HG03025 (cell line): ENCODE data around the gene TMEM35B.
"Not testable (repeated sequence)": the region's sequence is repeated elsewhere in the genome, so short reads cannot be mapped to it uniquely, and the experiment has no call there.

ENCODE experiments used
- ATAC-seq: cut with Tn5 transposase; IDR thresholded peaks from one replicate; pipeline ENCODE4 v1.9.1; 2021; ENCODE audit warnings: mild to moderate bottlenecking, moderate library complexity; ENCODE audit not compliant: unreplicated experiment, low FRiP score

Gene TMEM35B

DNA sequence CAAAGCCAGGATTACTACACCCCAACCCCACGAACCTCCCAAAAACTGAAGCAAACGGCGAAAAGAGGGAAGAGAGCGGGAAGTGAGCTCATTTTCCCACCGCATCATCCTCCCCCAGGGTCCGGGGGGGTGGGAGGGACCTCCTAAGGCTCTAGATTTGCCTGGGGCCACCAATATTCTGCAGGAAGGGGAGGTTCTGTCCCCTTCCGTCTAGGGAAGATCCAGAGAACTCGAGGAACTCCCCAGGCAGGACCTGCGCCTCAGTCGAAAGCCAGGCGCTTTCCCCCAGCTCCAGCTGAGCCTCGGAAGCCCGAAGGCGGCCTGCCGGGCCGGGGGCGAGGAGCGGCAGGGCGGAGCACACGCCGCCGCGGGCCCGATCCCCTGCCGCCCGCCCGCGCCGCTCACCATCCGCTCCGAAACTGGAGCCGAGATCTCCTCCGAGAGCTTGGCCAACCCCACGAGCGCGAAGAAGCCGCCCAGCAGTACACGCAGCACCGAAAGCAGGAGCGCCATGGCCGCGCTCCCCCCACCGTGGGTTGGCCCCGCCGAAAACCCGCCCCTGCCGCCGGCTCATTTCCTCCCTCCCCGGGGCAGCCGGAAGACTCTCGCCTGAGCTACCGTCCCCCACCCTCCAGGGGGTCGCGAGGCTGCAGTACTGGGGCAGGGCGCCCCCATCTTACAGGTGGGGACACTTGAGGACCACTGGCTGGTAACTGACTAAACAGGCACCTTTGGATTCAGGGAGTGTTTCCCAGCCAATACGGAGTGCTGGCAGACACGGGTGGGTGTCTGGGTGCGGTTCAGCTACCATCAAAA, at the start of gene TMEM35B:
TMEM35B (minus strand) TSS at position 555 of the 816 bp plus-strand sequence; CDS start at position 513, 42 bp downstream.
- peak; percentile 74 for ATAC-seq

DNA sequence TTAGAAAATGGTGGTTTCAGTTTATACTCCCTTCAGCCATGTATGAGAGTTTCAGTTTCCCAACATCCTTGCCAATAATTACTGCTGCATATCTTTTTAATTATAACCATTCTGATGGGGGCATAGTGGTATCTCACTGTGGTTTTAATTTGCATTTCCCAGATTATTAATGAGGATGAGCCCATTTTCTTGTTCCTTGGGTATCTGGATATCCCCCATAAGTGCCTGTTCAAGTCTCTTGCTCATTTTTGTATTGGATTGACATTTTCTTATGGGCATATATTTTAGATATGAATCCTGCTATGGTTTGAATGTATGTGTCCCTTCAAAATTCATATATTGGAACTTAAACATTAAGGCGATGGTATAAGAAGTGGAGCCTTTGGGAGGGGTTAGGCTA, 48.2 kb upstream of the TMEM35B start:
- ATAC-seq, result no peak

GRCh38 chr1:35032384-35032739, 47.2 kb upstream of the TMEM35B start:
- no peak for ATAC-seq

GRCh38 chr1:35030756-35031446, 45.8 kb upstream of the TMEM35B start:
- peak; percentile 10 for ATAC-seq

DNA sequence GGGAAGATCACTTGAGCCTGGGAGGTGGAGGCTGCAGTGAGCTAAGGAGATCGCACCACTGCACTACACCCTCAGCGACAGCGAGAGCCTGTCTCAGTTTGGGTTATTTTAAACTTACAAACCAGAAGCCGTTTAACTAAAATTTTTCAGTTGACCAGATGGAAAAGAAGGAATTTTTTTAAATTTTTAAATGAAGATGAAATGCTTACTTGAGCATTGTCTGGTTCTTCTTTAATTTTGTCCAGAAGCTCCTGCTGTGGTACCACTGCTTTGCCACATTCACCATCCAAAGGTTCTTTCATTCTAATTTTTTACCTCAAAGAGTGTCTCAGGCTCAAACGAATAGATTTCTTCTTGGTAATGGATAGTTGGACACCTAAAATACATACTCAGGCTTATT, 45.2 kb upstream of the TMEM35B start:
- no peak for ATAC-seq

- no peak for ATAC-seq
Observed at GRCh38 chr1:35029761-35030160, 44.6 kb upstream of the TMEM35B start.

DNA sequence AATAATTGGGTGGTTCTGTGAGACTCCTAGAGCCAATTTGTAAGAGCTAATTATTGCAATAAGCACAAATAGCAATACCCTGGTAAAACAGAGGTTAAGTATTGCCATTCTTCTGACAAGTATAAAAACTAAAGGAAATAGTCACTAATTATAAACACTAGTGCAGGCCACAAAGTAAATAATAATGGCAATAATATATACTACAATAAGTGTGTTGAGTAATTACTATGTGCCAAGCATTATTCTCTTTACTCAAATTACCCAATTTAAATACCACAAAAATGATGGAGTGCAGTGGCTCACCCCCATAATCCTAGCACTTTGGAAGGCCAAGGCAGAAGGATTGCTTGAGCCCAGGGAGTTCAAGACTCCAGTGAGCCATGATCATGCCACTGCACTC, 31.3 kb upstream of the TMEM35B start:
- no peak for ATAC-seq

DNA sequence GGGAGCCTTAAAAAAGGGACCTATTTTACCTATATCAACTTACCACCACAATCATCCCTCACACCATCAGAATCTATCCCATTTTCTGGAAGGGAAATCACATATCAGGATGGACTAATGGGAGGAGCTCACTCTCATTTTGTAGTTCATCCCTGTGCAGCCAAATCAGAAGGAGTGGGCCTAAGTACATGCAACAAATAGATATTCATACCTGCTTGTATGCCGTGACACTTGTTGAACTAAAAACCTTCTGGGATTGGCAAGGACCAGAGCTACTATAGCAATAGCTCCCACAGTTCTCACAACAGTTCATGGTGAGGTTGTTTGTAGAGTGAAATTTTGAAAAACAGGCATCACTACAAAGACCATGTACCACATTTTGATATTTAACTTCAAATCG, 29.3 kb upstream of the TMEM35B start:
- no peak for ATAC-seq

DNA sequence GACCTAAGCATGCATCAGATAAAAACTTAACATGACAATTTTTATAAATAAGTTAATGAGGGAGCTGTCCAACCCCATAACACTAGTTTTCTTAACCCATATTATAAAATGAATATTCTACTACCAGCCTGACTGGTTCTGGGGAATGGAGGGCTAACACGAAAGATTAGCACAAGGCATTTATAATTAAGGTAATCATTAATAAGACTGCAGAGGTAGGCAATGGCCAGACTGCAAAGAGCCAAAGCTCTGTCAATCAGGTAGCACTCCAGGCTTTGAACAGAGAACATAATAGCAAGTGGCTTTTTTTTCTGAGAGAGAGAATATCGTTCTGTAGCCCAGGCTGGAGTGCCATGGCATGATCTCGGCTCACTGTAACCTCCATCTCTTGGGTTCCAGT, 20.6 kb upstream of the TMEM35B start:
- no peak for ATAC-seq

DNA sequence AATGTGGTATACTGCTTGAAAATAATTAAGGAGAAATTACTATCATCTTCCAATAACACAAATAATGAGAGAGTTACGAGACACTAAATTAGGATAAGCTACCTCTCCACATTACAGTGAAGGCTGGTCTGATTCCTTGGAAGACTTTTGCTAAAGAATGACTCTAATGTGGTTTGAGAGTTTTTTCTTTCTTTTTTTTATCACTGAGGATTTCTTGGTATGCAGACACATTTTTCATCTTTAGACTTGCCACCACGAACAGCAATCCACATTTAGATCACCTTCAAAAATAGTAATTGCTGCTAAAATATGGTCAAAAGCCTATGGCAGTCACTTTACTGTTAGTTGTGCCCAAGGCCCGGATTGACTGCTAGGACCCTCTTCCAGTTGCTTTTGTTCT, 16.6 kb upstream of the TMEM35B start:
- no peak for ATAC-seq

DNA sequence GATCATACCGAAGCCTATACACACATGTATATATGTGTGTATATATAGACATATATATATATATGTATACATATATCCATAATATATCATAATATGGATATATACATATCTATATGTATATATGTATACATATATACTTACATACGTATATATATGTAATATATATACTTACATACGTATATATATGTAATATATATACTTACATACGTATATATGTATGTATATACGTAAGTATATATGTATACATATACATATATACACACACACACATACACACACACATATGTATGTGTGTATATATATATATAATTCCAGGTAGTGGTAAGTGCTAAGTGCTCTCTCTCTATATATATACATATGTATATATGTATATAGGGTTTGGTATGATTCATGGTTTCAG, 9.7 kb upstream of the TMEM35B start:
- no peak for ATAC-seq

- no peak for ATAC-seq
Observed at GRCh38 chr1:34988581-34988980, 3.4 kb upstream of the TMEM35B start.

GRCh38 chr1:34988147-34988546, 3.0 kb upstream of the TMEM35B start:
- ATAC-seq, result no peak

DNA sequence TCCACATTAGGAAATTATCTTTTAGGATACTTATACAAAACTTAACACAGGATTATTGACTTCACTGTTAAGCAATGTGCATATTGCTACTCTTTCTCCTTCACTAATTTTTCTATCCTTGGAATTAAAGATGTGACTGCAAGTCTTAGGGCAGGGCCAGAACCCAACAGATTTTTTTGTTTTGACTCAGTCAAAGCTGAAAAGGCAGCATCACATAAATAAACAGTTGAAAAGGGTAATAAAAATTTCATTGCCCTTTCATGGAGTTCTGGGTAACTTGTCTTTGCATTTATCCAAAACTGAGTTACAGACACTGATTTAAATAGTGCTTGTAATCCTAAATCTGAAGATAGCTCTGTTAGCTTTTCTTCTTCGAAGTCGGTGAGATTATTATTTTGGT, 1.9 kb upstream of the TMEM35B start:
- ATAC-seq, result no peak

DNA sequence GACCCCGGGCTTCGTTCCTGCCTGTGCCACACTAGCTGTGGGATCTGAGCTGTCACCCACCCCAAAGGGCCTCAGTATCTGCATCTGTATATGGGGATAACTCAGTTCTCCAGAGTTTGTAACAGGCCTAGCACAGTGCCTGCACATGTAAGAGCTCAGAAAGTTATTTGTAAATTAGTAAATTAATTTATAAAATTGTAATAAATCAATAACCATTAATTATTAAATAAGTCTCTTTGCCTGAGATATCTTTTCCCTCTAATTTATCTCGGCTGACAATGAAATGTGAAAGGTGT, 410 bp upstream of the TMEM35B start:
- not testable (repeated sequence) for ATAC-seq

DNA sequence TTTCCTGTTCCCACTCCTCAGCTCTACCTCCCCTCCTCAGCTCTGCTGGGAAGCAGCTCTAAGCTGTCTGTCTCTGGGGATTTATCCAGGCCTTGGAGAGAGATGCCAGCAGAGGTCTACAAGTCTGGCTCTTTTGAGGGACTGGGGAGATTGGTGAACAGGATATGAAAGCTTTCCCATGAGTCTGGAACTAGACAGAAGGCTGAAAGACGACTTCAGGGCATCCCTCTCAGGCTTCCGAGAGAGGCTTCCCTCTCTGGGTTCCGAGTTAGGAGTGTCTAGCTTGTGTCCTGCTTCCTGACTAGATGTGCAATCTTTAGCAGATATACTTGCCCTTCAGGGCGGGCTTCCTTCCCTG, 733 bp downstream of the TMEM35B start:
- peak; percentile 10 for ATAC-seq

- ATAC-seq, result no peak
Observed at GRCh38 chr1:34983700-34984355, 1.3 kb downstream of the TMEM35B start.

- no peak for ATAC-seq
Observed at GRCh38 chr1:34982820-34983376, 2.2 kb downstream of the TMEM35B start.

- no peak for ATAC-seq
Observed at GRCh38 chr1:34980715-34981114, 4.4 kb downstream of the TMEM35B start.

GRCh38 chr1:34978921-34979320, 6.2 kb downstream of the TMEM35B start:
- no peak for ATAC-seq

DNA sequence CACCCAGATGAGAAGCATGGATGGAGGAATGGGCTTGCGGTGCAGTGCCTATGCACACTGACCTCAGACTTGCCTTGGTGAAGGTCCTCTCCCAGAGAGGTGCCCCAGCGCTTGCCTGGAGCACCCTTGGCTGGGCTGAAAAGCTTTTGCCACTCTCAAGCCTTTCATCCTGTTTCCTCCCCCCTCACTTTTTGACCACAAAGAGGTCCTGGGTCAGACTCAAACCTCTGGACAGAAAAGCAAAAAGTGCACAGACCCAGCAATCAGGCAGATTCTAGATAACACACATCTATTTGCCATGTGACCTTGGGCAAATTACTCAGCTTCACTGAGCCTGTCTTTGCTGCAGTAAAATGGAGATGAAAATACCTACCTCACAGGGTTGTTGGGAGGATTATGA, 7.3 kb downstream of the TMEM35B start:
- ATAC-seq, result no peak

GRCh38 chr1:34977210-34977471, 8.0 kb downstream of the TMEM35B start:
- ATAC-seq, result no peak
